Activated CD4-positive, alpha-beta memory T cell treated with anti-CD3 and anti-CD28 coated beads for 36 hours (primary cell): ENCODE results near the gene TMEM179. TPM values are rescaled to one million over a fixed set of nuclear protein-coding genes. Genes with fewer than 3 reads are reported as not detected.

Source experiments
- CTCF ChIA-PET: fragments of 350-600 bp; sonication (Branson Sonifier 250); formaldehyde crosslinking; loops from one replicate; lab custom pipeline; 2021; ENCODE audit warnings: antibody characterized with exemption, inconsistent platforms; lab: Charles Lee
- POLR2A ChIA-PET: fragments of 350-600 bp; sonication (Branson Sonifier 250); formaldehyde crosslinking; loops from one replicate; lab custom pipeline; 2021; ENCODE audit warnings: antibody characterized with exemption; lab: Charles Lee
- DNase-seq: peaks from one replicate; pipeline ENCODE4 v3.0.0-alpha.2; 2020
- H3K27ac Mint-ChIP-seq: one replicate; pipeline ENCODE4 v1.8.0; 2021; ENCODE audit warnings: mixed read lengths
- H3K27me3 Mint-ChIP-seq: one replicate; pipeline ENCODE4 v1.8.0; 2021; ENCODE audit warnings: mixed read lengths
- H3K36me3 Mint-ChIP-seq: one replicate; pipeline ENCODE4 v1.8.0; 2021; ENCODE audit warnings: mixed read lengths
- H3K4me1 Mint-ChIP-seq: one replicate; pipeline ENCODE4 v1.8.0; 2021; ENCODE audit warnings: low read depth, mixed read lengths
- H3K4me3 Mint-ChIP-seq: one replicate; pipeline ENCODE4 v1.8.0; 2021; ENCODE audit warnings: mild to moderate bottlenecking, mixed read lengths
- H3K9me3 Mint-ChIP-seq: one replicate; pipeline ENCODE4 v1.8.0; 2021; ENCODE audit warnings: mixed read lengths
- intact Hi-C: fragments of 100-400 bp; cut with micrococcal nuclease; formaldehyde crosslinking; loops from one replicate; pipeline ENCODE4 v1.15.1; 2023
- total RNA-seq, 2 experiments: library from RNA; stranded (reverse); gene quantifications; one replicate each; pipeline ENCODE4 v1.2.3, GENCODE V29; 2021

TMEM179 gene
- total RNA-seq, 2 experiments from 2014 or later, result not detected

- Mint-ChIP-seq H3K27me3 (peaks cover 2% of the 10 kb centered on the region), H3K36me3 (no peaks in the 10 kb centered on the region), H3K9me3 (no peaks in the 10 kb centered on the region), H3K4me3 (no peak overlapping the region), H3K27ac (no peak overlapping the region), H3K4me1 (no peaks in the 10 kb centered on the region)
- ChIA-PET POLR2A (no interaction called here), CTCF (no interaction called here)
- intact Hi-C loops, result no loop called here
- no peak for DNase-seq
These were observed 26.3 kb downstream of the TMEM179 start for GRCh38 chr14:104578321-104578720.

GRCh38 chr14:104577847-104578301 is 26.7 kb downstream of the TMEM179 start:
- H3K27me3 Mint-ChIP-seq, result peaks cover 2% of the 10 kb centered on the region
- POLR2A ChIA-PET, result no interaction called here
- no peak for DNase-seq
- intact Hi-C loops, result no loop called here
- H3K4me1 Mint-ChIP-seq, result no peaks in the 10 kb centered on the region
- H3K4me3 Mint-ChIP-seq, result no peak overlapping the region
- H3K36me3 Mint-ChIP-seq, result no peaks in the 10 kb centered on the region
- no peak overlapping the region for H3K27ac Mint-ChIP-seq
- CTCF ChIA-PET, result interaction anchor here (1.3 kb wide), 1 partner anchor 13 kb away, joined by 3 read pairs; no protein-coding TSS in a partner anchor
- H3K9me3 Mint-ChIP-seq, result no peaks in the 10 kb centered on the region

- Mint-ChIP-seq H3K27ac (no peak overlapping the region), H3K4me1 (no peaks in the 10 kb centered on the region), H3K9me3 (no peaks in the 10 kb centered on the region), H3K27me3 (peaks cover 2% of the 10 kb centered on the region), H3K36me3 (no peaks in the 10 kb centered on the region), H3K4me3 (no peak overlapping the region)
- intact Hi-C loops, result no loop called here
- ChIA-PET POLR2A (no interaction called here), CTCF (interaction anchor here (1.3 kb wide), 1 partner anchor 13 kb away, joined by 3 read pairs; no protein-coding TSS in a partner anchor)
- DNase-seq, result no peak
These were observed 27.1 kb downstream of the TMEM179 start for GRCh38 chr14:104577426-104577825.

GRCh38 chr14:104576970-104577332 is 27.6 kb downstream of the TMEM179 start:
- CTCF ChIA-PET, result interaction anchor here (1.3 kb wide), 1 partner anchor 12 kb away, joined by 3 read pairs; no protein-coding TSS in a partner anchor
- H3K36me3 Mint-ChIP-seq, result no peaks in the 10 kb centered on the region
- H3K4me1 Mint-ChIP-seq, result no peaks in the 10 kb centered on the region
- no peak for DNase-seq
- no peak overlapping the region for H3K27ac Mint-ChIP-seq
- intact Hi-C loops, result no loop called here
- peaks cover 2% of the 10 kb centered on the region for H3K27me3 Mint-ChIP-seq
- POLR2A ChIA-PET, result no interaction called here
- H3K4me3 Mint-ChIP-seq, result no peak overlapping the region
- no peaks in the 10 kb centered on the region for H3K9me3 Mint-ChIP-seq

- intact Hi-C loops, result no loop called here
- ChIA-PET CTCF (interaction anchor here (1.3 kb wide), 1 partner anchor 12 kb away, joined by 3 read pairs; no protein-coding TSS in a partner anchor), POLR2A (no interaction called here)
- H3K4me1 Mint-ChIP-seq, result no peaks in the 10 kb centered on the region
- peaks cover 1% of the 10 kb centered on the region for H3K27me3 Mint-ChIP-seq
- H3K36me3 Mint-ChIP-seq, result no peaks in the 10 kb centered on the region
- H3K4me3 Mint-ChIP-seq, result no peak overlapping the region
- no peak for DNase-seq
- no peaks in the 10 kb centered on the region for H3K9me3 Mint-ChIP-seq
- H3K27ac Mint-ChIP-seq, result no peak overlapping the region
These were observed 28.2 kb downstream of the TMEM179 start for GRCh38 chr14:104576232-104576969.

- Mint-ChIP-seq H3K27ac (no peak overlapping the region), H3K36me3 (no peaks in the 10 kb centered on the region), H3K9me3 (no peaks in the 10 kb centered on the region), H3K27me3 (no peaks in the 10 kb centered on the region), H3K4me1 (no peaks in the 10 kb centered on the region), H3K4me3 (no peak overlapping the region)
- ChIA-PET POLR2A (no interaction called here), CTCF (no interaction called here)
- intact Hi-C loops, result no loop called here
- DNase-seq, result no peak
These were observed 29.5 kb downstream of the TMEM179 start for GRCh38 chr14:104574978-104575583.

GRCh38 chr14:104574536-104574935 is 30.0 kb downstream of the TMEM179 start:
- no peak overlapping the region for H3K27ac Mint-ChIP-seq
- ChIA-PET POLR2A (no interaction called here), CTCF (no interaction called here)
- H3K36me3 Mint-ChIP-seq, result no peaks in the 10 kb centered on the region
- H3K4me1 Mint-ChIP-seq, result no peaks in the 10 kb centered on the region
- intact Hi-C loops, result no loop called here
- no peaks in the 10 kb centered on the region for H3K27me3 Mint-ChIP-seq
- DNase-seq, result no peak
- no peaks in the 10 kb centered on the region for H3K9me3 Mint-ChIP-seq
- no peak overlapping the region for H3K4me3 Mint-ChIP-seq

GRCh38 chr14:104573930-104574329 is 30.6 kb downstream of the TMEM179 start:
- ChIA-PET CTCF (no interaction called here), POLR2A (no interaction called here)
- H3K4me1 Mint-ChIP-seq, result no peaks in the 10 kb centered on the region
- no peak overlapping the region for H3K27ac Mint-ChIP-seq
- intact Hi-C loops, result no loop called here
- no peaks in the 10 kb centered on the region for H3K36me3 Mint-ChIP-seq
- no peaks in the 10 kb centered on the region for H3K27me3 Mint-ChIP-seq
- no peak overlapping the region for H3K4me3 Mint-ChIP-seq
- H3K9me3 Mint-ChIP-seq, result no peaks in the 10 kb centered on the region
- no peak for DNase-seq

GRCh38 chr14:104572668-104573067 is 31.9 kb downstream of the TMEM179 start:
- intact Hi-C loops, result no loop called here

GRCh38 chr14:104572024-104572626 is 32.4 kb downstream of the TMEM179 start:
- POLR2A ChIA-PET, result no interaction called here
- CTCF ChIA-PET, result no interaction called here
- no peak for DNase-seq
- no peaks in the 10 kb centered on the region for H3K4me1 Mint-ChIP-seq
- no peak overlapping the region for H3K27ac Mint-ChIP-seq
- H3K4me3 Mint-ChIP-seq, result no peak overlapping the region
- no peaks in the 10 kb centered on the region for H3K27me3 Mint-ChIP-seq
- intact Hi-C loops, result no loop called here
- no peaks in the 10 kb centered on the region for H3K36me3 Mint-ChIP-seq
- H3K9me3 Mint-ChIP-seq, result no peaks in the 10 kb centered on the region

More at GRCh38 chr14:104572668-104573067, 31.9 kb downstream of the TMEM179 start:
- ChIA-PET POLR2A (no interaction called here), CTCF (no interaction called here)
- Mint-ChIP-seq H3K27me3 (no peaks in the 10 kb centered on the region), H3K9me3 (no peaks in the 10 kb centered on the region), H3K36me3 (no peaks in the 10 kb centered on the region), H3K4me3 (no peak overlapping the region), H3K4me1 (no peaks in the 10 kb centered on the region), H3K27ac (no peak overlapping the region)
- no peak for DNase-seq

- ChIA-PET CTCF (no interaction called here), POLR2A (no interaction called here)
- Mint-ChIP-seq H3K4me1 (no peaks in the 10 kb centered on the region), H3K4me3 (no peak overlapping the region), H3K27ac (no peak overlapping the region), H3K36me3 (no peaks in the 10 kb centered on the region), H3K27me3 (no peaks in the 10 kb centered on the region), H3K9me3 (no peaks in the 10 kb centered on the region)
- DNase-seq, result no peak
- intact Hi-C loops, result no loop called here
These were observed 33.3 kb downstream of the TMEM179 start for GRCh38 chr14:104571246-104571645.

- intact Hi-C loops, result no loop called here
- ChIA-PET CTCF (no interaction called here), POLR2A (no interaction called here)
- peaks cover 9% of the 10 kb centered on the region for H3K27me3 Mint-ChIP-seq
- H3K4me1 Mint-ChIP-seq, result no peaks in the 10 kb centered on the region
- no peak overlapping the region for H3K27ac Mint-ChIP-seq
- no peaks in the 10 kb centered on the region for H3K36me3 Mint-ChIP-seq
- DNase-seq, result no peak
- H3K9me3 Mint-ChIP-seq, result no peaks in the 10 kb centered on the region
- no peak overlapping the region for H3K4me3 Mint-ChIP-seq
These were observed 35.1 kb downstream of the TMEM179 start for GRCh38 chr14:104569435-104569834.
